H9 (cell line): ENCODE results near the gene SLC13A4. TPM values are rescaled to one million over a fixed set of nuclear protein-coding genes. Genes with fewer than 3 reads are reported as not detected.

Experiments
- DNase-seq: peaks from one replicate; pipeline ENCODE4 v3.0.0-alpha.2; 2017
- H2AFZ ChIP-seq: one replicate; pipeline ENCODE4 v1.6.1; 2013; ENCODE audit warnings: mild to moderate bottlenecking, low read length, control low read depth, moderate library complexity
- H2AK5ac ChIP-seq: 2 replicates; pipeline ENCODE4 v1.6.1; 2013; ENCODE audit warnings: low read length, control low read depth, mixed read lengths; ENCODE audit not compliant: insufficient read length
- H2BK120ac ChIP-seq: one replicate; pipeline ENCODE4 v1.6.1; 2013; ENCODE audit warnings: low read depth, mild to moderate bottlenecking, low read length, control low read depth, inconsistent platforms; ENCODE audit not compliant: poor library complexity, severe bottlenecking
- H2BK12ac ChIP-seq: 2 replicates; pipeline ENCODE4 v1.6.1; 2013; ENCODE audit warnings: low read length, control low read depth, mixed read lengths, low read depth; ENCODE audit not compliant: insufficient read length
- H2BK15ac ChIP-seq: 2 replicates; pipeline ENCODE4 v1.6.1; 2013; ENCODE audit warnings: low read depth, low read length, control low read depth
- H2BK20ac ChIP-seq: one replicate; pipeline ENCODE4 v1.6.1; 2013; ENCODE audit warnings: low read depth, mild to moderate bottlenecking, low read length, control low read depth, inconsistent platforms; ENCODE audit not compliant: poor library complexity, severe bottlenecking
- H2BK5ac ChIP-seq: 2 replicates; pipeline ENCODE4 v1.6.1; 2013; ENCODE audit warnings: low read length, control low read depth, mixed read lengths; ENCODE audit not compliant: insufficient read length
- H3K14ac ChIP-seq: 2 replicates; pipeline ENCODE4 v1.6.1; 2013; ENCODE audit warnings: low read length, control low read depth; ENCODE audit not compliant: insufficient read depth
- H3K18ac ChIP-seq: 2 replicates; pipeline ENCODE4 v1.6.1; 2013; ENCODE audit warnings: low read depth, mild to moderate bottlenecking, mixed read lengths, low read length, control low read depth; ENCODE audit not compliant: insufficient read length
- H3K23ac ChIP-seq: 2 replicates; pipeline ENCODE4 v1.6.1; 2013; ENCODE audit warnings: low read length, control low read depth, mixed read lengths, low read depth; ENCODE audit not compliant: insufficient read length
- H3K23me2 ChIP-seq: 2 replicates; pipeline ENCODE4 v1.6.1; 2013; ENCODE audit warnings: low read depth, mild to moderate bottlenecking, mixed read lengths, low read length, control low read depth; ENCODE audit not compliant: insufficient read length, poor library complexity, severe bottlenecking
- H3K27ac ChIP-seq: 2 replicates; pipeline ENCODE4 v1.5.1; 2013; ENCODE audit warnings: low read length, control low read depth, mixed read lengths, low read depth; ENCODE audit not compliant: insufficient read length
- H3K27me3 ChIP-seq: 2 replicates; pipeline ENCODE4 v1.6.1; 2013; ENCODE audit warnings: low read length, control low read depth, inconsistent platforms; ENCODE audit not compliant: insufficient read depth
- H3K4ac ChIP-seq: 2 replicates; pipeline ENCODE4 v1.6.1; 2013; ENCODE audit warnings: low read depth, mild to moderate bottlenecking, control low read depth, inconsistent platforms, low read length, moderate library complexity
- H3K4me1 ChIP-seq: 2 replicates; pipeline ENCODE4 v1.6.1; 2013; ENCODE audit warnings: low read length, control low read depth, inconsistent platforms; ENCODE audit not compliant: insufficient read depth
- H3K4me2 ChIP-seq: 2 replicates; pipeline ENCODE4 v1.6.1; 2013; ENCODE audit warnings: low read length, control low read depth, mixed read lengths; ENCODE audit not compliant: insufficient read length, insufficient read depth
- H3K56ac ChIP-seq: 2 replicates; pipeline ENCODE4 v1.6.1; 2013; ENCODE audit warnings: low read depth, mild to moderate bottlenecking, mixed read lengths, low read length, control low read depth; ENCODE audit not compliant: insufficient read length
- H3K79me1 ChIP-seq: 2 replicates; pipeline ENCODE4 v1.6.1; 2013; ENCODE audit warnings: low read depth, mild to moderate bottlenecking, moderate library complexity, low read length, control low read depth, inconsistent platforms; ENCODE audit not compliant: insufficient read depth, poor library complexity, severe bottlenecking
- H3K79me2 ChIP-seq: 2 replicates; pipeline ENCODE4 v1.6.1; 2013; ENCODE audit warnings: low read length, control low read depth, inconsistent platforms; ENCODE audit not compliant: insufficient read depth
- H3K9ac ChIP-seq: 2 replicates; pipeline ENCODE4 v1.6.1; 2013; ENCODE audit warnings: low read length, control low read depth, mixed read lengths; ENCODE audit not compliant: insufficient read length; ENCODE audit errors: extremely low read depth
- H3K9me3 ChIP-seq: one replicate; pipeline ENCODE4 v1.6.1; 2013; ENCODE audit warnings: low read depth, low read length, inconsistent platforms; ENCODE audit not compliant: control insufficient read depth
- H3T11ph ChIP-seq: one replicate; pipeline ENCODE4 v1.6.1; 2013; ENCODE audit warnings: mild to moderate bottlenecking, low read length, control low read depth, inconsistent platforms
- H4K20me1 ChIP-seq: one replicate; pipeline ENCODE4 v1.6.1; 2013; ENCODE audit not compliant: control insufficient read depth, insufficient read length, insufficient read depth
- H4K5ac ChIP-seq: 2 replicates; pipeline ENCODE4 v1.6.1; 2013; ENCODE audit warnings: low read depth, mild to moderate bottlenecking, mixed read lengths, low read length, control low read depth; ENCODE audit not compliant: insufficient read length
- H4K8ac ChIP-seq: replicated peaks from 2 replicates; pipeline ENCODE4 v1.6.1; 2013; ENCODE audit warnings: low read length, control low read depth, mixed read lengths, low read depth; ENCODE audit not compliant: insufficient read length
- H4K91ac ChIP-seq: 2 replicates; pipeline ENCODE4 v1.6.1; 2013; ENCODE audit warnings: low read depth, mild to moderate bottlenecking, moderate library complexity, mixed read lengths, low read length, control low read depth; ENCODE audit not compliant: insufficient read length
- H3K27ac Mint-ChIP-seq, 3 experiments: 2 replicates in 2 of 3; 3 replicates in 1 of 3; pipeline ENCODE4 v1.8.0; 2020 to 2021; ENCODE audit warnings: mixed read lengths in 3 of 3, mild to moderate bottlenecking in 1 of 3, moderate library complexity in 1 of 3
- H3K27me3 Mint-ChIP-seq: 2 replicates; pipeline ENCODE4 v1.8.0; 2021; ENCODE audit warnings: low read depth, mild to moderate bottlenecking, moderate library complexity, mixed read lengths
- H3K36me3 Mint-ChIP-seq, 3 experiments: 2 replicates in 2 of 3; 3 replicates in 1 of 3; pipeline ENCODE4 v1.8.0; 2020 to 2021; ENCODE audit warnings: low read depth in 3 of 3, mixed read lengths in 3 of 3; ENCODE audit not compliant: insufficient read depth in 1 of 3
- H3K4me1 Mint-ChIP-seq, 2 experiments: 2 replicates each; pipeline ENCODE4 v1.8.0; 2020; ENCODE audit warnings: mixed read lengths in 2 of 2
- H3K4me3 Mint-ChIP-seq, 2 experiments: 2 replicates in 1 of 2; 3 replicates in 1 of 2; pipeline ENCODE4 v1.8.0; 2020 to 2021; ENCODE audit warnings: mild to moderate bottlenecking in 2 of 2, mixed read lengths in 2 of 2, moderate library complexity in 1 of 2
- H3K9me3 Mint-ChIP-seq, 2 experiments: 2 replicates in 1 of 2; 3 replicates in 1 of 2; pipeline ENCODE4 v1.8.0; 2020; ENCODE audit warnings: mild to moderate bottlenecking in 2 of 2, mixed read lengths in 2 of 2, moderate library complexity in 1 of 2
- WGBS: extraction: QIAGEN DNeasy Blood & Tissue Kit; methylation state at CpG from one replicate; pipeline ENCODE4 v1.1.7; 2013; ENCODE audit warnings: missing lambda C conversion rate, low lambda C conversion rate, mixed read lengths; ENCODE audit not compliant: insufficient read length; ENCODE audit errors: extremely low coverage; 5-methylcytosine and 5-hydroxymethylcytosine counted together
- total RNA-seq: library from RNA; stranded (reverse); gene quantifications from 2 replicates; pipeline ENCODE4 v1.2.1, GENCODE V29; 2021
- TF ChIP-seq, protein P1 (sequence below): fragments of 200-600 bp; sonication (generic); conservative IDR thresholded peaks from 3 replicates; pipeline ENCODE4 v1.8.0; 2021; ENCODE audit warnings: antibody characterized with exemption, mild to moderate bottlenecking

The SLC13A4 gene
- total RNA-seq, 1 experiment from 2014 or later: 3.5 TPM

DNA sequence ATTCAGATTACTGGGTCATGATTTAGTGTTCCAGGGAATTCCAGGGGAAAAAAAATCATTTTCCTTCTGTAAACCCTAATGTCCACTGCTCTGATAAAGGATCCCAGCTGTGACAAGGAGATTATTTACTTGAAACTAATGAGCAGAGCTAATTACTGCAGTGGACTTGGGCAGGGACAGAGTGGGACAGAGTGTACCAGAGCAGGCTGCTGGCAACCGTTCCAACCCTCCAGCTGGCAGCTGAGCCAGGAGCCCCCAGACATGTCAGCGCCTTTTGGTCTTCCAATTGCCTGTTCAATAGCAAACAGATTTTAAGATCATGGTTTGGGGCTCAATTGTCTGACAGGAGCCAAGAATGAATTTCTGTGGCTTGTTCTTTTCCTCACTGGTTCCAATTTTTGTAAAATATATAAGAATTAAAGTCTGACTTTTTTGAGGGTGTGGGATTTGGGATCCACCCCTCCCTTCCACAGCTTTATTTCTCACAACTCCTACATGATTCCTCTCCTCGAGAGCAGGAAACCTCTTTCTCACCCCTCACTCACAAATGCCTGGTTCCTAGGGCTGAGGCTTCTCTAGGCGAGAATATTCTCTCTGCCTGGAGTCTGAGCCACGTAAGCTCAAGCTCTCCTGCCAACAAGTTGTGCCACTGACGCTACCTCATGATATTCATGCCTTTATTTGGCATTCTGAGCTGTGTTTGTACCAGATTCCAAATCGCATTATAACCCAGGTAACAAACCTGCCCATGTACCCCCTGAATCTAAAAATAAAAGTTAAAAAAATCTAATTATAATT lies 41.2 kb upstream of the SLC13A4 start:
- no CpG with 5 or more reads among the region's 7 CpGs for WGBS
- no peak overlapping the region for H2AFZ ChIP-seq

More for the DNA sequence above, 41.2 kb upstream of the SLC13A4 start:
- Mint-ChIP-seq H3K9me3 (no peaks in the 10 kb centered on the region), H3K4me1 (peaks cover 35 to 46% of the 10 kb centered on the region in 2 experiments), H3K27me3 (no peaks in the 10 kb centered on the region), H3K4me3 (no peak overlapping the region), H3K27ac (no peak overlapping the region; a peak in 1 of 7 replicates), H3K36me3 (no peaks in the 10 kb centered on the region)
- H2BK5ac ChIP-seq: no peak overlapping the region
- H3K4me1 ChIP-seq: peaks cover 3% of the 10 kb centered on the region; the same call in 1 of the 2 replicates
- no peak overlapping the region for H2AK5ac ChIP-seq
- TF ChIP-seq, protein P1, sequence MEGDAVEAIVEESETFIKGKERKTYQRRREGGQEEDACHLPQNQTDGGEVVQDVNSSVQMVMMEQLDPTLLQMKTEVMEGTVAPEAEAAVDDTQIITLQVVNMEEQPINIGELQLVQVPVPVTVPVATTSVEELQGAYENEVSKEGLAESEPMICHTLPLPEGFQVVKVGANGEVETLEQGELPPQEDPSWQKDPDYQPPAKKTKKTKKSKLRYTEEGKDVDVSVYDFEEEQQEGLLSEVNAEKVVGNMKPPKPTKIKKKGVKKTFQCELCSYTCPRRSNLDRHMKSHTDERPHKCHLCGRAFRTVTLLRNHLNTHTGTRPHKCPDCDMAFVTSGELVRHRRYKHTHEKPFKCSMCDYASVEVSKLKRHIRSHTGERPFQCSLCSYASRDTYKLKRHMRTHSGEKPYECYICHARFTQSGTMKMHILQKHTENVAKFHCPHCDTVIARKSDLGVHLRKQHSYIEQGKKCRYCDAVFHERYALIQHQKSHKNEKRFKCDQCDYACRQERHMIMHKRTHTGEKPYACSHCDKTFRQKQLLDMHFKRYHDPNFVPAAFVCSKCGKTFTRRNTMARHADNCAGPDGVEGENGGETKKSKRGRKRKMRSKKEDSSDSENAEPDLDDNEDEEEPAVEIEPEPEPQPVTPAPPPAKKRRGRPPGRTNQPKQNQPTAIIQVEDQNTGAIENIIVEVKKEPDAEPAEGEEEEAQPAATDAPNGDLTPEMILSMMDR: no peak
- H3K56ac ChIP-seq: no peak overlapping the region
- no peaks in the 10 kb centered on the region for H4K20me1 ChIP-seq
- H3K18ac ChIP-seq: no peak overlapping the region
- no peak overlapping the region for H4K91ac ChIP-seq
- H3T11ph ChIP-seq: no peak overlapping the region
- H2BK120ac ChIP-seq: no peak overlapping the region
- H2BK15ac ChIP-seq: no peak overlapping the region
- H4K5ac ChIP-seq: no peak overlapping the region
- no peak overlapping the region for H3K4ac ChIP-seq
- H3K27me3 ChIP-seq: no peaks in the 10 kb centered on the region
- no peak overlapping the region for H2BK12ac ChIP-seq
- H3K23ac ChIP-seq: no peak overlapping the region
- no peak overlapping the region for H3K14ac ChIP-seq
- H4K8ac ChIP-seq: no peak overlapping the region
- no peaks in the 10 kb centered on the region for H3K79me1 ChIP-seq
- H2BK20ac ChIP-seq: no peak overlapping the region
- no peak overlapping the region for H3K27ac ChIP-seq
- no peak overlapping the region for H3K9ac ChIP-seq
- no peak overlapping the region for H3K4me2 ChIP-seq
- DNase-seq: no peak
- H3K9me3 ChIP-seq: no peaks in the 10 kb centered on the region
- no peaks in the 10 kb centered on the region for H3K23me2 ChIP-seq
- no peaks in the 10 kb centered on the region for H3K79me2 ChIP-seq
